ENCODE measurements around the gene NRCAM.

DNA sequence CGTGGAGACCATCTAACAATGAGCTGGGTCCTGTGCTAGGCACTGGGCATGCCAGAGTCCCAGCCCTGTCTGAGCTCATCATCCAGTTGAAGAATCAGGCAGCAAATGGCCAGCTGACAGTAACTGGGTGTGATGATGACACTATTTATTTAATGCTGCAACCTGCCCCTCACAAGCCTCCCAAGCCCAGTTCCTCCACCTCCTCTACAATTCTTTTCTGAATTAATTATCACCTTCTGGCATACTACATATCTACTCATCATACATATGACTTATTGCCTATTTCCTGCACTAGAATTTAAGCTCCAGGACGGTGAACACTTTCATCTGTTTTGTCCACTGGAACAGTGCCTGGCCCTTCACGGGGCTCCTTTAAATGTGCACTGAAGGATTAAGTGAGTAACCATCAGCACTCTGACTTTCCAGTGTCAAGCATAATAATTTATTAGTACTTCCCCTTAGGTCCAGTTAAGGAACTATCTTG lies 229.4 kb downstream of the NRCAM start:
- TF ChIP-seq, protein P1, sequence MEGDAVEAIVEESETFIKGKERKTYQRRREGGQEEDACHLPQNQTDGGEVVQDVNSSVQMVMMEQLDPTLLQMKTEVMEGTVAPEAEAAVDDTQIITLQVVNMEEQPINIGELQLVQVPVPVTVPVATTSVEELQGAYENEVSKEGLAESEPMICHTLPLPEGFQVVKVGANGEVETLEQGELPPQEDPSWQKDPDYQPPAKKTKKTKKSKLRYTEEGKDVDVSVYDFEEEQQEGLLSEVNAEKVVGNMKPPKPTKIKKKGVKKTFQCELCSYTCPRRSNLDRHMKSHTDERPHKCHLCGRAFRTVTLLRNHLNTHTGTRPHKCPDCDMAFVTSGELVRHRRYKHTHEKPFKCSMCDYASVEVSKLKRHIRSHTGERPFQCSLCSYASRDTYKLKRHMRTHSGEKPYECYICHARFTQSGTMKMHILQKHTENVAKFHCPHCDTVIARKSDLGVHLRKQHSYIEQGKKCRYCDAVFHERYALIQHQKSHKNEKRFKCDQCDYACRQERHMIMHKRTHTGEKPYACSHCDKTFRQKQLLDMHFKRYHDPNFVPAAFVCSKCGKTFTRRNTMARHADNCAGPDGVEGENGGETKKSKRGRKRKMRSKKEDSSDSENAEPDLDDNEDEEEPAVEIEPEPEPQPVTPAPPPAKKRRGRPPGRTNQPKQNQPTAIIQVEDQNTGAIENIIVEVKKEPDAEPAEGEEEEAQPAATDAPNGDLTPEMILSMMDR (optimal IDR thresholded peaks at IDR 0.05 in 1 of 3, IDR thresholded peaks at IDR 0.05 in 1 of 3, conservative IDR thresholded peaks at IDR 0.05 in 1 of 3; ENCODE audit: extremely low read depth in 1 of 3, insufficient read depth in 2 of 3, low read length in 3 of 3): no peak
- no peak for TF ChIP-seq EZH2 (IDR thresholded peaks at IDR 0.05; ENCODE audit: low read length)

All from keratinocyte (primary cell).